Measurements from ENCODE around the gene HSD11B1. TPM values are rescaled to one million over a fixed set of nuclear protein-coding genes. Genes with fewer than 3 reads are reported as not detected.

The HSD11B1 gene
- total and polyA plus RNA-seq, 7 donors = 2.0 to 10.0 (median 3.0) TPM; not detected in 1

GRCh38 chr1:209729436-209729835, 24.8 kb downstream of the HSD11B1 start:
- 63 to 73% methylated on average over 1 of the region's 1 CpG for WGBS, 2 donors
- TF ChIP-seq EP300 (IDR thresholded peaks at IDR 0.05) (no peak), POLR2AphosphoS5 (IDR thresholded peaks at IDR 0.05) (no peak), POLR2A (IDR thresholded peaks at IDR 0.05) (no peak)
- TF ChIP-seq, protein P1, sequence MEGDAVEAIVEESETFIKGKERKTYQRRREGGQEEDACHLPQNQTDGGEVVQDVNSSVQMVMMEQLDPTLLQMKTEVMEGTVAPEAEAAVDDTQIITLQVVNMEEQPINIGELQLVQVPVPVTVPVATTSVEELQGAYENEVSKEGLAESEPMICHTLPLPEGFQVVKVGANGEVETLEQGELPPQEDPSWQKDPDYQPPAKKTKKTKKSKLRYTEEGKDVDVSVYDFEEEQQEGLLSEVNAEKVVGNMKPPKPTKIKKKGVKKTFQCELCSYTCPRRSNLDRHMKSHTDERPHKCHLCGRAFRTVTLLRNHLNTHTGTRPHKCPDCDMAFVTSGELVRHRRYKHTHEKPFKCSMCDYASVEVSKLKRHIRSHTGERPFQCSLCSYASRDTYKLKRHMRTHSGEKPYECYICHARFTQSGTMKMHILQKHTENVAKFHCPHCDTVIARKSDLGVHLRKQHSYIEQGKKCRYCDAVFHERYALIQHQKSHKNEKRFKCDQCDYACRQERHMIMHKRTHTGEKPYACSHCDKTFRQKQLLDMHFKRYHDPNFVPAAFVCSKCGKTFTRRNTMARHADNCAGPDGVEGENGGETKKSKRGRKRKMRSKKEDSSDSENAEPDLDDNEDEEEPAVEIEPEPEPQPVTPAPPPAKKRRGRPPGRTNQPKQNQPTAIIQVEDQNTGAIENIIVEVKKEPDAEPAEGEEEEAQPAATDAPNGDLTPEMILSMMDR (IDR thresholded peaks at IDR 0.05) = no peak
- no peak overlapping the region for H3K27ac ChIP-seq
- peaks cover 0 to 15% (median 5%) of the 10 kb centered on the region in 4 donors for H3K4me1 ChIP-seq
- intact Hi-C loops (cut with DNase I) = no loop called here
- no peaks in the 10 kb centered on the region for H3K36me3 ChIP-seq
- no peak overlapping the region for H3K4me3 ChIP-seq
- no peaks in the 10 kb centered on the region for H3K27me3 ChIP-seq
- no peaks in the 10 kb centered on the region for H3K9me3 ChIP-seq
- no peak for DNase-seq

DNA sequence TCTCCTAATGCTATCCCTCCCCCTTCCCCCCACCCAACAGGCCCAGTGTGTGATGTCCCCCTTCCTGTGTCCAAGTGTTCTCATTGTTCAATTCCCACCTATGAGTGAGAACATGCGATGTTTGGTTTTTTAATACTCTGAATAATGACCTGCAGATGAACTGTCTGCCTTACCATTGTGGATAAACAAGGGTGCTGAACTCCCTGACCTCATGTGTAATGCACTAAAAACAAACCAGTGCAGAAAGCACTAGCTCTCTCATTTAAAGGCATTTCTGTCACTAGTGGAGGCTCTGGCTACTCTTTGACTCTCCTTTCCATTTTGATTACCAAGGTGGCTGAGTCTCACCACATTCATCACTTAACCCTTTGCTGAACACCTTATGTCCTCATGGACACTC, 28.1 kb downstream of the HSD11B1 start:
- Histone ChIP-seq H3K27me3 (no peaks in the 10 kb centered on the region), H3K4me3 (no peak overlapping the region), H3K4me1 (peaks cover 0 to 16% (median 5%) of the 10 kb centered on the region in 4 donors), H3K36me3 (no peaks in the 10 kb centered on the region), H3K9me3 (no peaks in the 10 kb centered on the region), H3K27ac (no peak overlapping the region)
- 77 to 92% methylated on average over 1 of the region's 1 CpG for WGBS, 2 donors
- no peak for DNase-seq
- TF ChIP-seq EP300 (IDR thresholded peaks at IDR 0.05) (no peak), POLR2A (IDR thresholded peaks at IDR 0.05) (no peak), POLR2AphosphoS5 (IDR thresholded peaks at IDR 0.05) (no peak)
- TF ChIP-seq, protein P1 (IDR thresholded peaks at IDR 0.05) = no peak
- intact Hi-C loops (cut with DNase I) = no loop called here

- H3K4me1 ChIP-seq = peaks cover 0 to 16% (median 5%) of the 10 kb centered on the region in 4 donors
- no peaks in the 10 kb centered on the region for H3K27me3 ChIP-seq
- H3K36me3 ChIP-seq = no peaks in the 10 kb centered on the region
- intact Hi-C loops (cut with DNase I) = no loop called here
- H3K27ac ChIP-seq = no peak overlapping the region
- TF ChIP-seq POLR2AphosphoS5 (IDR thresholded peaks at IDR 0.05) (peak in 3 of 4 donors; percentile 28 to 51 (median 48)), EP300 (IDR thresholded peaks at IDR 0.05) (no peak)
- no peaks in the 10 kb centered on the region for H3K9me3 ChIP-seq
- WGBS, 2 donors = 85 to 91% methylated on average over 3 of the region's 3 CpGs
- no peak for DNase-seq
- no peak overlapping the region for H3K4me3 ChIP-seq
Measured at GRCh38 chr1:209733409-209734192, 29.0 kb downstream of the HSD11B1 start.

DNA sequence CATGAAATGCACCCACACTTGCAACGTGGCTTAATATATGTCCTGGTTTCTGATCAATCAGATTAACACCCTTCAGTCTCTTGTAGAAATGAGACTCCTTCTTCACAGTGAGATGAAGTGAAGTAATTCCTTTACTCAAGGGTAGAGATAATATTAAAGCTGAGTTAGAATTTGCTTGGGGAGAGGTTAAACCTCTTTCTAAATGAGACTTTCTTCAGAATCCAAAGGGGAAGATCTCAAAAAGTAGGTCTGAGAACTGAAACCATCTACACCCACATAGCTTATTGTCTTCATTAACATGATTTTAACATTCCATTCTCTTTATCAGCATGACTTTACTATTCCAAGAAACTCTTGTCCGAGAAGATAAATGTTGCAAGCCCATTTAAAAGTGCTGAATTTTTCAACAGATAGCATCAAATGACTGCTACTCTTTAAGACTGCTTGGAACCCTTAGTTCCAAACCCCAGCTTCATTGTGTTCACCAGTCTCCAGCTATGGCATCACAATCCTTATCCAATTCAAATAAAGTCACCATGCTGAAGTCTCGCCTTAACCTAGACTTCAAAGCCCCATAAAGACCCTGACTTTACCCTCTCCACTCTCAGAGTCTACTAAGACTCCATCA, 32.0 kb downstream of the HSD11B1 start:
- Histone ChIP-seq H3K4me3 (no peak overlapping the region), H3K27me3 (no peaks in the 10 kb centered on the region), H3K4me1 (peaks cover 0 to 16% (median 6%) of the 10 kb centered on the region in 4 donors), H3K27ac (no peak overlapping the region), H3K36me3 (no peaks in the 10 kb centered on the region), H3K9me3 (no peaks in the 10 kb centered on the region)
- intact Hi-C loops (cut with DNase I) = no loop called here
- WGBS, 2 donors = 73 to 77% methylated on average over 3 of the region's 3 CpGs
- DNase-seq = no peak
- TF ChIP-seq EP300 (IDR thresholded peaks at IDR 0.05) = no peak
- TF ChIP-seq, protein P1 (IDR thresholded peaks at IDR 0.05) = no peak
- no peak for TF ChIP-seq POLR2A (IDR thresholded peaks at IDR 0.05)
- TF ChIP-seq POLR2AphosphoS5 (IDR thresholded peaks at IDR 0.05) = no peak

GRCh38 chr1:209737118-209737505, 32.5 kb downstream of the HSD11B1 start:
- Histone ChIP-seq H3K9me3 (no peaks in the 10 kb centered on the region), H3K4me3 (no peak overlapping the region), H3K4me1 (peaks cover 0 to 21% (median 11%) of the 10 kb centered on the region in 4 donors), H3K27ac (no peak overlapping the region), H3K27me3 (no peaks in the 10 kb centered on the region), H3K36me3 (no peaks in the 10 kb centered on the region)
- 82 to 86% methylated on average over 5 of the region's 5 CpGs for WGBS, 2 donors
- intact Hi-C loops (cut with DNase I) = no loop called here
- DNase-seq = no peak
- TF ChIP-seq, protein P1 (IDR thresholded peaks at IDR 0.05) = no peak
- no peak for TF ChIP-seq EP300 (IDR thresholded peaks at IDR 0.05)
- no peak for TF ChIP-seq POLR2A (IDR thresholded peaks at IDR 0.05)
- no peak for TF ChIP-seq POLR2AphosphoS5 (IDR thresholded peaks at IDR 0.05)

All from sigmoid colon (tissue), 7 donors.